Heart left ventricle (tissue), 13 donors: ENCODE results near the gene C2CD2.

ENCODE experiments used
- CTCF ChIP-seq, 12 donors: fragments of 200-600 bp; sonication (generic) in 4 of 12; IDR thresholded peaks; one replicate each; pipeline versions ENCODE4 v1.5.0 to v1.8.0; 2018 to 2022; ENCODE audit warnings: antibody characterized with exemption in 12 of 12, mild to moderate bottlenecking in 5 of 12
- POLR2A ChIP-seq, 2 donors: fragments of 450-650 bp; IDR thresholded peaks; one replicate each; pipeline ENCODE4 v1.6.1; 2017; ENCODE audit warnings: antibody characterized with exemption in 2 of 2, mild to moderate bottlenecking in 2 of 2, moderate library complexity in 2 of 2
- donor health status: ischemic (EF 13 %, LVEDD 7.1; RV severe dilation, severe dysfunction).
- donor health status: DM: no; HTN: yes; CAD: no.
- donor health status: DM: no; HTN: no; CAD: no.
- donor health status: ischemic (EF 25% LVEDD 6.9; RV normal size, moderate dysfunction).
- donor health status: ischemic (EF 25% LVEDD 5.7; RV mildly dilated, moderate dysfunction).
- donor health status: ischemic (EF 35%, LVEDD 5.7; RV mildly dilated, moderate dysfunction).
- donor health status: nonischemic (EF 11% LVEDD 7.7; RV severe dilation, severe dysfunction).
- donor health status: DM: yes; HTN: yes; CAD: no.
- donor health status: PGD.
- donor health status: ischemic (EF 29% LVEDD 5.4; RV normal size, mild dysfunction).
- donor health status: nonischemic (EF 23%, LVEDD 6.1; RV moderate dilation, normal function).

- no peak for TF ChIP-seq POLR2A (IDR thresholded peaks at IDR 0.05)
- no peak for TF ChIP-seq CTCF (IDR thresholded peaks at IDR 0.05)
Measured at GRCh38 chr21:41846033-41846317, 107.8 kb downstream of the C2CD2 start.
